ENCODE measurements around the gene FSTL5.

The FSTL5 gene

DNA sequence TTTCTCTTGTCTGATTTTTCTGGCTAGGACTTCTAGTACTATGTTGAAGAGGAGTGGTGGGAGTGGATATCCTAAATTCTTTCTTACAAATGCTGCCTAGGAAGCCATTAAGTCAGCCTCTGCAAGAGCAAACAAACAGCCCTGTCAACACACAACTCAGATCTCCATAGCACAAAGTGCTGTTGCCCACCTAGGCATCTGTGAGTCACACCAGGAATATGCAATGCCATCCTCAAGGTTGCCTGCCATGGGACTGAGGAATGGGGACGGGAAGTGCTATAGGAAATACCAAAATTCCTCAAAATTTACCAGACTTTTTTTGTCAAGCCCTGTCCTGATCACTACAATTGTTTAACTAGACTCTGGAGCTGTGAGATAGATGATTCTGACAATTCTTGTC, 466.9 kb downstream of the FSTL5 start:
- no peak for FAIRE-seq

GRCh38 chr4:161680146-161680545, 483.7 kb downstream of the FSTL5 start:
- FAIRE-seq: peak; percentile 49

DNA sequence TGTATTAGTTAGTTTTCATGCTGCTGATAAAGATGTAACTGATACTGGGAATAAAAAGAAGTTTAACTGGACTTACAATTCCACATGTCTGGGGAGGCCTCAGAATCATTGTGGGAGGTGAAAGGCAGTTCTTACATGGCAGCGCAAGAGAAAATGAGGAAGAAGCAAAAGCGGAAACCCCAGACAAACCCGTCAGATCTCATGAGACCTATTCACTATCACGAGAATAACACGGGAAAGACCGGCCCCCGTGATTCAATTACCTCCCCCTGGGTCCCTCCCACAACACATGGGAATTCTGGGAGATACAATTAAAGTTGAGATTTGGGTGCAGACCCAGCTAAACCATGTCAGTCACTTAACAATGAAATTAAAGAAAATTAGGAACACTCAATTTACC, 499.1 kb downstream of the FSTL5 start:
- no peak for FAIRE-seq

DNA sequence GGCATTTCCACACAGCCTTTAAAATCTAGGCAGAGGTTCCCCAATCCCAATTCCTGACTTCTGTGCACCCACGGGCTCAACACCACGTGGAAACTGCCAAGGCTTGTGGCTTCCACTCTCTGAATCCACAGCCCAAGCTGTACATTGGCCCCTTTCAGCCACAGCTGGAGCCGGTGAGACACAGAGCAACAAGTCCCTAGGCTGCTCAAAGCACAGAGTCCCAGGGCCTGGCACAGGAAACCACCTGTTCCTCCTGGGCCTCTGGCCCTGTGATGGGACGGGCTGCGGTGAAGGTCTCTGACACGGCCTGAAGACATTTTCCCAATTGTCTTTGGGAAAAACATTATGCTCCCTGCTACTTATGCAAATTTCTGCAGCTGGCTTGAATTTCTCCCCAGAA, 500.0 kb downstream of the FSTL5 start:
- no peak for FAIRE-seq

DNA sequence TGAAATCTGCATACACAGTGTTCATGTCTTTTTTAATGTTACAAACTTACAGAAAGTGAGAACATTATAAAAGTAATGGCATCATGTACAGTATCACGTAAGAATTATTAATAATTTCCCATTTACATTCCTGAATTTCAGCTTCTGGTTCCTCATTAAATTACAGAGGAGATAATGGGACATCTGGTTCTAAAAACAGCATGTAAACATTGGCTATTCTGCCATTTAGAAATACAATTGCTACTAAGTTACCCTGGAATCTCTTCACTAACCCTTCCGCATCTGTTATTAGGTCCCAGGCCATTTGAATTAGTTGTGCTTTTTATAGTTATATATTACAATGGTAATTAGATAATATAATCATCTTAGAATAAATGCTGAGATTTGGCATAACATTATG, 505.1 kb downstream of the FSTL5 start:
- no peak for FAIRE-seq

DNA sequence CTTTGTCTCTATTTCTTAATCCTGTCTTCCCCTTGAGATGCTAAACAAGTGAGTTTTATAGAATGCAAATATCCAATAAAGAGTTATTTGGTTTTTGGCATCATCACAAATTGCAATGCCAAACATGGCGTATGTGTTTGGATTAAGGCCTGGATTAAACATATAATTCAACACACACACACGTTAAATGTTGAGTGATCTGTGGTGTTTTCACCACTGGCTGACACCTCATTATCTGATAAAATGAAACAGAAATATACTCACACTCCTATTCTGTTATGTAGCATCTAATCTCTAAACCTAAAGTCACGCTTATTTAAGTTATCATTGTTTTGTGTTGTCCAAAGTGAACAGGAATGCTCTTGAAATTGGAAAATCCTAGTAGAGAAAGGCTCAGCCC, 506.2 kb downstream of the FSTL5 start:
- FAIRE-seq: no peak

DNA sequence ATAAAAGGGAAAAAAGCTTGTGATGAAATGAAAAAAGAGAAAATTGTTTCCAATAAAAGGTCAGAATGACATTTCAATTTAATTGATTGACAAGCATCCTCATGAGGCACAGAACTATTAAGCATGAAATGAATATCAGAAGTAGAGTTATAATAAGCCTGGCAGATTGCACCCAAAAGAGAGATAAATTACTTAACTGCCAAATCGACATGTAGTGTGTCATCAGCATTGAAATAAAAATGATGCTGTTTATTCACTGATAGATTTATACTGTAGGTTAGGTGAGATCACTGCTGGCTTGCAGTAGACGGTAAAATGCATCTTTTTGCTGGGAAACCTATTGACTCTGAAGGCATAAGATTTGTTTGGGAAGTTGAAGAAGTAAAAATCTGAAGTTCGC, 507.2 kb downstream of the FSTL5 start:
- FAIRE-seq: no peak

- FAIRE-seq: no peak
These were observed 508.7 kb downstream of the FSTL5 start for GRCh38 chr4:161655148-161655547.

- no peak for FAIRE-seq
These were observed 510.1 kb downstream of the FSTL5 start for GRCh38 chr4:161653697-161654096.

DNA sequence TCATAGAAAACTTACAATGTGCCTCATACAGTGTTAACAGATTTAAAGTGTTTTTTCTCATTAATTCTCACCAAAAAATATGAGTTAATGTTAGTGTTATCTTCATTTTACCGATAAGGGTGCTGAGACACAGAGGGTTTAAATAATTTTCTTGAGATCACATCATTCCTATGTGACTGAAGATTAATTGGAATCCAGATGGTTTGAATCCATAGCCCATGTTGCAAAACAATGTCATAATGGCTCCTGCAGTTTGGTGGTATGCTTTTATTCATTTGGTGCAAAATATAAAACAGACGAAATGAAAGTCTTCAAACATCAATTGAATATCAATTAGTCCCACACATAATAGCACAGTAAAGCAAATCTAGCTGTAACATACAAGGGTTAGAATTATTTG, 512.2 kb downstream of the FSTL5 start:
- no peak for FAIRE-seq

DNA sequence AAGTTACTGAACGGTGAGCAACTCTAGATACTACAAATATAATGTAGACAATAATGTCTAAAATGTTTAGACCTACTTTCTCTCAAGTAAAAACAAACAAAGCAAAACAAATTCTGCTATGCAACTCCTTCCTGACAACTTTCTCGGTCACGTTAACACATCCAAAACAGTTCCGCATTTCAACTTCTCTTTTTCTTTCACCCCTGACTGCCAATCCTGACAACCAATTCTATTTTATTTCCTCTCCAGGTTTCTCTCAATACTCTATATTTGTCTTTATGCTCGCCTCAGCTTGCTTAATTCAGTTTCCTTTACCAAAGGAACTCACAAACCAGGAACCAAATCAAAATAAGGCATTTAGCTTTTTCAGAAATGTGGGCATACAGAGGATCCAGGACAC, 513.0 kb downstream of the FSTL5 start:
- FAIRE-seq: no peak

DNA sequence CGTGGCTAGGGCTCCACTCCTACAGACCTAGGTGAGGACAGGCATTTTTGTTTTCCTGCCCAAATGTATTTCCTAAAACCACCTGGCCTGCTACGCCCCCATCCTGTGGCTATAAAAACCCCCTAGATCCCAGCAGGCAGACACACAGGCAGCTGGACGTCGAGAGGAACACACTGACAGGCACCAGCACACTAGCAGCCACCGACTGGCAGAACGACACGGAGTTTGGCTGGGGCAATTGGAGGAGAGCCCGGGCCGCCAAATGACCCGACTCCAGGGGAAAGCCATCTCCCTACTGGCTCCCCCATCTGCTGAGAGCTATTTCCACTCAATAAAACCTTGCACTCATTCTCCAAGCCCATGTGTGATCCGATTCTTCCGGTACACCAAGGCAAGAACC, 516.0 kb downstream of the FSTL5 start:
- FAIRE-seq: no peak

DNA sequence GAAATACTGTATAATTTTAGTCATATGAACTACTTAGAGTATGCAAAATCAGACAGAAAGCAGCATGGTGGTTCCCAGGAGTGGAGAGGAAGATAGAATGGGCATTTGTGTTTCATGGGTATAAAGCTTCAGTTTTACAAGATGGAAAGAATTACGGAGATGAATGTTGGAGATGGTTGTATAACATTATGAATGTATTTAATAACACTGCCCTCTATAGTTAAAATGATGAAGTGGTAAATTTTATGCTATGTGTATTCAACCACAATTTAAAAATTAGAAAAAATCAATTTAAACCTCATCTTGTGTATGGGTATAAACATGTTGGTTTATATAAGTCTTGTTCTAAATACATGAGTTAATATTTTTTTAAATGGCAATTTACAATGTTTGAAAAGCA, 521.1 kb downstream of the FSTL5 start:
- FAIRE-seq: peak; percentile 47

DNA sequence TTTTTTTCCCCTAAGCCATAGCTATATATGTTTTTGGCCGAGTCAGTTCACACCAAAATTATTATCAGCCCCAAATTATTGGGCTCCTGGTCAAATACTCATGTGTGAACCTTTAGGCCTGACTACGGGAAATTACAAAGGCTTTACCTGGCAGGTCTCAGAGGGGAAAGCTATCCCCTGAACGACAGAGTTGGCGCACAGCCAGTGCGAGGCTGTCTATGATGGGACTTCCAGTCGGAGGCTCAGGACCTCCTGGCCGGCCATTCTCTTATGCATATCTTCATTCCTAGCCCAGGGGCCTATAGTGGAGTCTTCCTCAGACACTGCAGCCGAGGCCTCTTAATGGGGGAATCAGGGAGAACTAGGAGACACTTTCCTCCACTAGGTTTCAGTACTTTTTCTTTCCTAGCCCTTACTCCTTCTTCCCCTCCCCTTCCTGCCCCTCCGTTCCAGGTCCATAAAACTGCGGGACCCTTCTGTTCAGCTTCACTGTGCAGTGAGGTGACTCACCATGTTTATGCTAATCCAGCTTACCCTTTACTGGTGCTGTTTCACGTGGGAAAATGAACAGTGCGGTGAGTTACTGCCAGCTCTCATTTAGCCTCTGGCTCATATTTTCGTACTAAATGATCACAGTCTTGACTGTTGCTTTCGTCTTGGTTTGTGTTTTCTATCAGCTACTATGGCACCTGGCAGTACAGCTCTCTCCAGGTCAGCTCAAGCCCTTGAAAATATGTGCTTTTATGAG, 533.9 kb downstream of the FSTL5 start:
- FAIRE-seq: no peak

- FAIRE-seq: no peak
These were observed 559.1 kb downstream of the FSTL5 start for GRCh38 chr4:161604516-161605300.

GRCh38 chr4:161601011-161601410, 562.8 kb downstream of the FSTL5 start:
- no peak for FAIRE-seq

DNA sequence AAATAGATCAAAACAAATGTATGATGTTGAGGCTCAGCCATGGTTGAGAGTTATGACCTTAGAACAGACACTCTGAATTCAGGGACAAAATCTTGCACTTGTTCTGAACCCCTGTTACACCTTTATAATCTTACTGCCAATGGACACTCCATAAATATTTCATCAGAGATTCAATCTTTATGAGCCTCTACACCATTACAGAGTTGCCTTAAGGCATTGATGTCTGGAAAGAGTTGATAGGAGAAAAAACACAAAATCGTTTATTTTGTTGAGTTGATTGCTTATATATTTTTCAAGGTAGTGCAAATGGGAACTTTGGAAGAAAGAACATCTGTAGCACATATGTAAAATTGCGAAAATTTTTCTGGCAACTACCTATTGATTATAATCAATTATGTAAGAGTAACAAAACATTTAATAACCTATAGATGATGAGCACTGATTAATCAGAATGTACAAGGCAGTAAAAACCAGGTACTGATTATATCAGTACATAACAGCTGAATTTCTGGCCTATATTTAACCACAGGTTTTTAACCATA, 568.5 kb downstream of the FSTL5 start:
- FAIRE-seq: no peak

GRCh38 chr4:161585011-161585410, 578.8 kb downstream of the FSTL5 start:
- FAIRE-seq: no peak

DNA sequence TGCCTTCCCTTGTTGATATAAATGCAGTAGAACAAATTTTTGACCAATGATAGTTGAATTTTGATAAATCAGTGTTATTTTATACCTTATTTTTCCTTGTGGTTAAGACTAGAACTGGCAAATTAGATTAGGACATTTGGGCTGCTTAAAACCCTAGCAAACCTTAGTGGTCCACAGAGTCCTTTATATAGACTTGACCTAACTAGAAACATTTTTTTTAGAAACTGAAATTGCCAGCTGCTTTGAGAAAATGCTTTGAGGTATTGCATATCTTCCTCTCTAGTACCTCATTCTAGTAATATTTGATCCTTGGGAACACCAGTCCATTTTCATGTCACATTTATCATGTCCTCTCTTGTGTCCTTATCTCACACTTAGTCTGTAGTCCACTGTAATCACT, 580.3 kb downstream of the FSTL5 start:
- no peak for FAIRE-seq

GRCh38 chr4:161581262-161582230, 582.3 kb downstream of the FSTL5 start:
- no peak for FAIRE-seq

GRCh38 chr4:161577579-161578301, 586.1 kb downstream of the FSTL5 start:
- FAIRE-seq: no peak

DNA sequence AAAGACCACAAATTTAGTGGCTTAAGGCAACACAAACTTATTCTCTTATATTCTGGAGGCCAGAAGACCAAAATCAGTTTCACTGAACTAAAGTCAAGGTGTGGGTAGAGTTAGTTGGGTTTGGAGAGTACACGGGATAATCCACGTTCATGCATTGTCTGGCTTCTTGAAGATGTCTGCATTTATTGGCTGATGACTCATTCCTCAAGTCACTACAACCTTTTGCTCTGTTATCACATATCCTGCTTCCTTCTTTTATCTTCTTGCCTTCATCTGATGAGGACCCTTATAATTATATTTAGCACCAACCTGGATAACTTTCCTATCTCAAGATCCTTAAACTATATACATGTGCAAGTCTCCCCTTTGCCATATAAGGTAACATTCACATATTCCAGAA, 590.0 kb downstream of the FSTL5 start:
- FAIRE-seq: no peak

Data from islet of Langerhans (tissue), 1 donor.